Measurements from ENCODE around the gene TNK2.
A peak's percentile ranks its signal among the peaks of the same experiment; 100 is the strongest.
"Not testable (repeated sequence)": the region's sequence is repeated elsewhere in the genome, so short reads cannot be mapped to it uniquely, and the experiment has no call there.

Gene TNK2

DNA sequence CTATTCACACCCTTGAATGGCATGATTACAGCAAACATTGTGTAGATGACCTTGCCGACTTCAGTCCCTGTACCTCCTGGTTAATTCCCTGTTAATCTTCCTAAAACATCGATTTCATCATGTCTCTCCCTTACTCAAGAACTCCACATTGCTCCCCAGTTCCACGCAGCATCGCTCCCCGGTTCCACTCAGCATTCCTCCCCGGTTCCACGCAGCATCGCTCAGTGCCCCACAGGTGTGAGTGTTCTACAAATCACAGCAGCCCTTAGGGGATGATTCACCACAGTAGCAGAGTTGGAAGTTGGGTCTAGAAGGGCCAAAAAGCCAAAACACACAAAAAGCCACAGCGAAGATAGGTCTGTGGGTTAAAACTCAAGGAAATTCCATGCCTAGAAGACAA lies 8.6 kb upstream of the TNK2 start:
- no peak for DNase-seq (ENCODE audit: low read depth)

DNA sequence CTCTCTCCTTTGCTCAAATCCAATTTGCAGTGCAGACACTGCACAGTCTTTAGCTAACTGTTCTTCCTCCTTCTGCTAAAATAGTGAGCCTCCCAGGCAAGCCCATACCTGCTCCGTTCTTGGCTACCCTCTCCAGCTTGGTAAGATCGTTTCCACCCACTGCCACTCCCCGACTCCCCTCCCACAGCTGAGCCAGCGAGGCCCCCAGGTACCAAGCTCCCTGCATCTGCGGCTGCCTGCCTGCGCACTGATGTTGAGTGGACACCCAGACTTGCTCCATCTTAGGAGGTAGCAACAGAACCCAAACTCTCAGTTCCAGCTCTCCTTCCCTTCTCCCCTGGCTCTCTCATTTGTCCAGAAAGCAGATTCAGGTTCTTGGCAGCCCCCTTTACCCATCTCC lies 7.9 kb upstream of the TNK2 start:
- DNase-seq (ENCODE audit: low read depth), result no peak

DNA sequence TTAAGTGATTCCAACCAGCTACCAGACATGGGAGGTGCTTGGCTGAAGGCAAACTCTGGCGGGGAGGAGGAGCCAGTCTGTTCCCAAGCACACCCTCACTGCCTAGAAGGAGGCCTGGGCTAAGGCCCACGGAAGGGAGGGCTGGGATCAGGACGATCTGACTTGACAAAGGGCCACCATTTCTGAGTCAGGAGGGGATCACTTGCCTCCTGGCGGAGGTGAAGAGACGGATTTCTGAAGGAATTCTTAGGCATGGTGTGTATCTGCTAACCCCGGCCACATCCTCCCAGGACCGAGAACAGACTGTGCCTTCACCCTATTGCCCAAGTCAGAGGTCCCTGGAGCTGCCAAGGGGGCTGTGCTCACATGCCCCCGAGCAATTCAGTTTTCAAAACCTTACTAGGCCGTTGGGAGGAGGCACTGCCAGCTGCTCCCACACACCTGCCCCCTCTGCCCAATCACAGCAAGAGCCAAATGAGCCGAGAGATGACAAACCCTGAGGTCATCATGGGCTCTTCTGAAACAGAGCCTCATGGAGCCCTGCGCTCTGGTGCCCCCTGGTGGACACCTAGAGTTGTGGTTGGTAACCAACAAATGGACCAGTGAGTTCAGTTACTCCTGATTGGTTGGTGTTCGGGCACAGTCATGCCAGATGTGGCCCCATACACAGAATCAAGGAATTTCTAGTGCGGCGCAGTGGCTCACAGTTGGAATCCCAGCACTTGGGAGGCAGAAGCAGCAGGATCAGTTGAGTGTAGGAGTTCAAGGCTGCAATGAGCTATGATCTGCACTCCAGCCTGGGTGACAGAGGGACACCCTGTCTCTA lies 6.5 kb upstream of the TNK2 start:
- peak; percentile 90 for DNase-seq (ENCODE audit: low read depth)

DNA sequence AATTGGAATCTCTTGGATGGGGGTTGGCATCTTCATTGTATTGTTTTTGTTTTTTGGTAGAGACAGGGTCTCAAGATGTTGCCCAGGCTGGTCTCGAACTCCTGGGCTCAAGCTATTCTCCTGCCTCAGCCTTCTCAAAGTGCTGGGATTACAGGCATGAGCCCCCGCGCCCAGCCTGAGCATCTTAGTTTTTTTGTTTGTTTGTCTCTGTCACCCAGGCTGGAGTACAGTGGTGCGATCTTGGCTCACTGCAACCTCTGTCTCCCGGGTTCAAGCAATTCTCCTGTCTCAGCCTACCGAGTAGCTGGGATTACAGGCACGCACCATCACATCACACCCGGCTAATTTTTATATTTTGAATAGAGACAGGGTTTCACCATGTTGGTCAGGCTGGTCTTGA lies 5.8 kb upstream of the TNK2 start:
- not testable (repeated sequence) for DNase-seq (ENCODE audit: low read depth)

DNA sequence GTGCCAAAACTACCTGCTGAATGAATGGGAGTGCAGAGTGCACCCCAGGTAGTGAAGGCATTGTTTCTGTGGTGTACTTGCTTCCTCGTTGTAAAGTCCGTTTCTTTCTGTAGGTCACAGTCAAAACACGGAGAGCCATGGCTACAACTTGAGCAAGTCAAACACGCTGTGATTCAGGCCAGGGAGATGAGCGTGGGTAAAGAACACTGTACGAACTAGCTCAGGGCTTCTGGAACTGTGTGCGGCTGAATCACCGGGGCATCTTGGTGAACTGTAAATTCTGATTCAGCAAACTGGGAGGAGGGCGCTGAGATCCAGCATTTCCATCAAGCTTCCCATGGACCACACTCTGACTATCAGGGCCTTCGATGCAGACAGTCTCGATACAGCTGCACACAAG lies 5.0 kb upstream of the TNK2 start:
- DNase-seq (ENCODE audit: low read depth), result no peak

DNA sequence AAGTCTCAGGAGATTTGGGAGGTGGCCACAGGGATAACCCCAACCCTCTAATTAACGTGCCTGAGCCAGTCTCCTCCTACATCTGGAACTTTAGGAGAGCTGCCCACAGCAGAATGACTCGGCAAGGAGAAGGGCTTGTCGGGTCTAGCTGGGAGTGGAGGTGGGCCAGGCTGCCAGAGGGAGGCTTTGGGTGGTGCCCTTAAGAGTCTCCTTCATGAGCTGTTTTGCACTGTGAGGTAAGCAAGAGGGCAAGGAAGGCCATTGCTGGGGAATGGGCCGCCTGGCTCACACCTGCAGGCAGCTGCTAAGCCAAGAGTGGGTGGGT lies 3.6 kb upstream of the TNK2 start:
- no peak for DNase-seq (ENCODE audit: low read depth)

DNA sequence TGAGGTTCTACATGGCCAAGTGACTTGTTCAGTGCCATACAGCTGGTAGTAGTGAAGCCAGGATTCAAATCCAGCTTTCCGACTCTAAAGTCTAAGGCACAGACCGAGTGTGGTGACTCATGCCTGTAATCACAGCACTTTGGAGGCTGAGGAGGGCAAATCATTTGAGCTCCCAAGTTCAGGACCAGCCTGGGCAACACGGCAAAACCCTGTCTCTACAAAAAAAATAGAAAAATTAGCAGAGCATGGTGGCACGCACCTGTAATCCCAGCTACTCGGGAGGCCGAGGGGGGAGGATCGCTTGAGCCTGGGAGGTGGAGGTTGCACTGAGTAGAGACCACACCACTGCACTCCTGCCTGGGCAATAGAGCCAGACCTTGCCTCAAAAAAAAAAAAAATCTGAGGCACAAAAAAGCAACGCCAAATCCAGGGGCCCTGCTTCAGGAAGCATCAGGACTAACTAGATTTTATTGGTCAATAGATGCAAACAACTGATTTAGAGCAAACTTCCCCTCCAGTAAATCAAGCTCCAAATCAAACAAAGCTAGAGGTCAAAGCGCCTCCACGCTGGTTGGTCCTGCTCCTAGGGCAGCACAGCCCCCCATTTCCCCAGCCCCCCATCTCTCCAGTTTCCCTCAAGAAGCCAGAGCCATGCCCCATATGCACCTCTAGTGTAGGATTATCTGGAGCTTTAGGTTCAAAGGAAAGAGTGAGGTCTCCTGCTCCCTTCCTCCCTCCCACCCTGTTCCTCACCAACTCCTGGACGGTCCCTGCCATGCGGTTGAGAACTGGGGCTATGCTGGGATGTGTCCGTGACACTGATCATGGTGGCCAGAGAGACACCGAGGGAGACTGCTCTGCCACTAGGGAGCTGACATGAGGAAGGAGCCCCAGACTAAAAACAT lies 2.9 kb upstream of the TNK2 start:
- no peak for DNase-seq (ENCODE audit: low read depth)

DNA sequence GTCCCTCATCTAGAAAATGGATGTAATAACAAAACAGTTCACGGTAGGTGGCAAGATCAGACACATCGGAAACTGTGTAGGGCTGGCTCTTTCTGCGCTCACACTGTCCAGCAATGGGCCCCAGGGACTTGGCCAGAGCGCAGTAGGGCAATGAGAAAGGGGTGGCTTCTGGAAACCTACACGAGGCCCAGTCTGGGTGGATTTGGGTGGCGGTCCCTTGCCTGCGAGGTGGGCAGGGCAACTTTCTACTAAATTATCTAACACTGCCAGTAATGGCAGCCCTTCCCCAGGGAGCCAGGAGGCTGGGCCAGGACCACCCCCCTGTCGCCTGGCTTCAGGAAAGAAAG lies 2.1 kb upstream of the TNK2 start:
- DNase-seq (ENCODE audit: low read depth), result no peak

DNA sequence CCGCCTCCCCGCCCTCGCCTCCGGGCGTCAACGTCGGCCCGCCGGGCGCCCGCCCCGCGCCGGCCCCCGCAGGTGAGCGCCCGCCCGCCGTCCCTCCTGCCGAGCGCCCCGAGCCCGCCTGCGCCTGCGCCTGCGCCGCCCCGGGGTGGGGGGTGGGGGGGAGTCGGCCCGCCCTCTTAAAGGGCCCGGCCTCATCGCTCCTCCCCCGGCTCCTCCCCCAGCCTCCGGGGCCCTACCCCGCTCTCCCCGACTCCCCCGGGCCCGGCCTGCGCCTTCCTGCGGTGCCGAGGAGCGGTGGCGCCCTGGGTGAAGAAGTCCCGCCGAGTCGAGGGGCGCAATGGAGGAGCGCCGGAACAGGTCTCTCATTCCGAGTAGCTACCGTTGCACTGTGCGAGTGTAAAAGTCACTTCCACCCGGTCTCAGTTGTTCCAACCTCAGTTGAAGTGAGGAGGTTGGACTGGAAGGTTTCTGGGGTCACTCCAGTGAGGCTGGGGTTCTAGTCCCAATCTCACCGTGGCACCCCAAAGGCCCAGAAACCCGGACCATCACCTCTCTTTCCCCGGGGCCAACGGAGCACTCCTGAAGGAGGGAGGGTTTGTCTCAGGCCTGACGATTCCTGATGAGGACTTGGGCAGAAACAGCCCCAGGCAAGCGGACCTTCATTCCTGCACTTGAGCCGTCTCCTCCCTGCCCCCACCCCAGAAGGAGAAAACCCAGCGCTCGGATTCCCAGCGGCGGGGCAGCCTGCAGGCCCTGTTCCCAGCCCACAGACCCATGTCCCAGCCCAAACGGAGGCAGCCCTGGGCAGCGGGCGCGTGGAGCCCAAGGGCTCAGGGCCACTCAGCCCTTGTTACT lies 1.5 kb upstream of the TNK2 start:
- peak; percentile 67 for DNase-seq (ENCODE audit: low read depth)

DNA sequence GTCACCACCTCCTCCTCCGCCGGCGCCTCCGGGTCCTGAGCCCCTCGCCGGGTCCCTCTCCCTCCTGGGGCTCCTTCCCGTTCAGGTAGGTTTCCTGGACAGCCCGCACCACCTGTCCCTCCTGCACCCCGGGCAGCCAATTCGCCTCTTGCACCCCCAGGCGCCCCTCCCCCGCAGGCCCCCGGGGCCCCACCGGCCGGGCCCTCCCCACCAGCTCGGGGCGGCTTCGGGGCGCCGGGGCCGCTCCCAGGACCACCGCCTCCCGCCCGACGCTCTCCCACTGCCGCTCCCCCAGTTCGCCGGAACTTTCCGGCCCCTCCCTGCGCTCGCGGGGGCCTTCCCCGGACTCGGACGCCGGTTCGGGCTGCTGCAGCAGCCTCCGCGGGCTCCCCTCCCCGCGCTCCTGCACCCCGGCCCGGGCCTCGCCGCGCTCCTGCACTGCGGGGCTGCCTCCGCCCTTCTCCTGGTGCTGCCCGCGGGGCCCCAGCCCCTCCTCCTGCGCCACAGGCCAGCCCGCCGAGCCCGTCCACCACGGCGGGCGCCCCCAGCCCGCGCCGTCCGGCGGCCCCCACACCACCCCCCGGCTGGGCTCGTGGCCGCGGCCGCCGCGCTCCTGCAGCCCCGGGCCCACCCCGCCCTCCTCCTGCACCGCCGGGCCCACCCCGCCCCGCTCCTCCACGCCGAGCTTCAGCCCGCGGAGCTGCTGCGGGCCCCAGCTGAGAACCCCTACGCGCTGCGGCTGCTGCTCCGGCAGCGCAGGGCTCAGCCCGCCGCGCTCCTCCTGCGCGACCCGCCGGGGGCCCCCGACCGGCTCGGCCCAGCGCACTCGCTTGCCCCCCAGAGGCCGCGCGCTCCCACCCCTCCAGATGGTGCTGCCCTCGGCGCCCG lies 587 bp upstream of the TNK2 start:
- no peak for DNase-seq (ENCODE audit: low read depth)

DNA sequence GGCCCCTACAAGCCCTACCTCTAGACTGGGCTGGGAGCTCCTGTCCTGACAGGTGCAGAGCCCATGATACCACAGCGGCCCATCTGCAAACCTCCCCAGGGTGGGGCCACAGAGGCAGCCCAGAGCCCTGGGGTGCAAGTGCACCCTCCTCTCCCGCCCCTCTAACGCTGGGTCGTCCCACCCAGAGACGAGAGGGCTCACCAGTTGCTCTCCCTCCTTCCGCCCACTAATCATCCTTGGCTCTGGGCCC lies 742 bp downstream of the TNK2 start:
- no peak for DNase-seq (ENCODE audit: low read depth)

DNA sequence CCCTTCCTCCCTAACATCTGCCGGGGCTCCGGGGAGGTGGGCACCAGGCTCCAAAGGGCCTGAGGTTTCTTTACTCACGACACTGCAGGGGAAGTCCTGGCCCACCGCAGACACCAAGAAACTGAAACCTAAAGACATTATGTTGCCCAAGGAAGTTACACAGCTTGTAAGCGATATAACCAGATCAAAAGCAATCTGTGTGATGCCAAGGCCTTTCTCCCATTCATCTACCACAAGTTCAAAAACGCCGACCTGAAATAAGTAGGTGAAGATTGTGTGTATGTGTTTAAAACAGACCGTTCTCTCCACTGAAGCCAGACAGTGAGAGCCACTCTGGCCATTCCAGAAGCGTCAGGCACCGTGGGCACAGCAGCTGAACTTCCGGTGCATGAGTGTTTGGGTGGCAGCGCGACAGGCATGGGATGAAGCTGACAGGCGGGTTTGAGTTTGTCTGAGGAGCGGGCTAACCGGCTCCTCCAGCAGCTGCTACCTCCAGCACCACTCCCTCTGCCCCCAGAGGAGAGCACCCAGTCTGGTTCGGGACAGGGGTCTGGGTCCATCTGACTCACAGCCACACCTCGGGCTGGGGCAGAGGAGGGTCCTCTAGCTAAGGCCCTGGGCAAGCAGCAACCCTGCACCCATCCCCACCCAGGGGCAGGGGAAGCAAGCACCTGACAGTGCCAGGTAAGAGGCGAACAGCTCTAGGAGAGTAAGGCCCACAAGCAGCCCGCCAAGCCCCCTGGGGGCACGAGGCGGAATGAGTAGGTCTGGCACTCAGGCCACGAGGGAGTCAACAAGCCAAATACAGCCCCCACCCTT lies 1.3 kb downstream of the TNK2 start:
- peak; percentile 45 for DNase-seq (ENCODE audit: low read depth)

DNA sequence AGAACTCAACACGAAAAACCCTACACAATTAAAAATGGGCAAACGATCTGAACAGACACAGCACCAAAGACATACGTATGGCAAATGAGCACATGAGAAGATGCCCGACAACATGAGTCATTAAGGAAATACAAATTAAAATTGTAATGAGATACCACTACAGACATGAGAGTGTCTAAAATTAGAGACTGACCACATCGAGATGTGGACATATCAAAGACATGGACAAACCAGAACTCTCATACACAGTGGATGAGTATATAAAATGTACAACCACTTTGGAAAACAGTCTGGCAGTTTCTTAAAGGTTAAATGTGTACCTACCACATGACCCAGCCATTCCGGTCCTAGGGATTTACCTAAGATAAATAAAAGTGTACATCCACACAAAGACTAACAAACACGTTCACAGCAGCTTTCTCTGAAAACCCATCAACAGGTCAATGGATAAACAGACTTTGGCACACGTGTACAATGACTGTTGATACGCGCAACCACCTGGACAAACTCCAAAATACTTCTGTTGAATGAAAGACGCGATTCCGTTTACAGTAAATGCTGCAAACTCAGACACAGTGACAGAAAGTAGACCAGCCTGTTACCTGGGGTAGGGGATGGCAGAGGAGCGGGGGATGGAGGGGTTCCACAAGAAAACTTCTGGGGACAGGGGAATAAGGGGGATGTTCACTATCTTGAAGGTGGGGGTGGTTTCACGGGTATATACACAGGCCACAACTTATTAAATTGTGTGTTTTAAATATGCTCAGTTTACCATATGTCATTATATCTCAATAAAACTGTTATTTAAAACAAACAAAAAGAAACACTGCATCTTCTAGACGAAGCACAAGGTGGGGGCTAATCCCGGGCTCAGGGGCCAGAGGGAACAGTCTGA lies 2.1 kb downstream of the TNK2 start:
- no peak for DNase-seq (ENCODE audit: low read depth)

DNA sequence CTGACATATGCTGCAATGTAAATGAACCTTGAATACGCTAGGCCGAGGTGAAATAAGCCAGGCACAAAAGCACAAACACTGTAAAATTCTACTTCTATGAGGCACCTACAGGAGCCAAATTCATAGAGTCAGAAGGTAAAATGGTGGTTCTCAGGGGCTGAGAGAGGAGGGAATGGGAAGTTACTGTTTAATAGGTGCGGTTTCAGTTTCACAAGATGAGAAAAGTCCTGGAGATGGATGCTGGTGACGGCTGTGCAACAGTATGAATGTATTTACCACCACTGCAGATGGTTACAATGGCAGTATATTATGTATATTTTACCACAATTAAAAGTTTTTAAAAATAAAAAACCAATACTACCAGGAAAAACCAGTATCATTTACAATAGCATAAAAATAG lies 4.0 kb downstream of the TNK2 start:
- no peak for DNase-seq (ENCODE audit: low read depth)

DNA sequence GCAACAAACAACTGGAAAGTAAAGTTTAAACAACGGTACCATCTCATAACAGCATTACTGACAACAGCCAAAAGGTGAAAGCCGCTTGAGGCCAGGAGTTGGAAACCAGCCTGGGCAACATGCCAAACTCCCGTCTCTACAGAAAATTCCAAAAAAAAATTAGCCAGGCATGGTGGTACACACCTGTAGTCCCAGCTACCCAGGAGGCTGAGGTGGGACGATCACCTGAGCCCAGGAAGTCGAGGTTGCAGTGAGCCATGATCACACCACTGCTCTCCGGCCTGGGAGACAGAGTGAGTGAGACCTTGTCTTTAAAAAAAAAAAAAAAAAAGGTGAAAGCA lies 4.4 kb downstream of the TNK2 start:
- no peak for DNase-seq (ENCODE audit: low read depth)

DNA sequence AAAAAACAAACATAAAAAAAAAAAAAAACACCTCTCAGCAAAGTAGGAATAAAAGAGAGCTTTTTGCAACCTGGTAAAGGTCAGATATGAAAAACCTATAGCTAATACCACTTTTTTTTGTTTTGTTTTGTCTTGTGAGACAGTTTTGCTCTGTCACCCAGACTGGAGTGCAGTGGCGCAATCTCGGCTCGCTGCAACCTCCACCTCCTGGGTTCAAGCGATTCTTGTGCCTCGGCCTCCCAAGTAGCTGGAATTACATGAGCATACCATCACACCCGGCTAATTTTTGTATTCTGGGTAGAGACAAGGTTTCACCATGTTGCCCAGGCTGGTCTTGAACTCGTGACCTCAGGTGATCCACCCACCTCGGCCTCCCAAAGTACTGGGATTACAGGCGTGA lies 5.7 kb downstream of the TNK2 start:
- DNase-seq (ENCODE audit: low read depth), result not testable (repeated sequence)

DNA sequence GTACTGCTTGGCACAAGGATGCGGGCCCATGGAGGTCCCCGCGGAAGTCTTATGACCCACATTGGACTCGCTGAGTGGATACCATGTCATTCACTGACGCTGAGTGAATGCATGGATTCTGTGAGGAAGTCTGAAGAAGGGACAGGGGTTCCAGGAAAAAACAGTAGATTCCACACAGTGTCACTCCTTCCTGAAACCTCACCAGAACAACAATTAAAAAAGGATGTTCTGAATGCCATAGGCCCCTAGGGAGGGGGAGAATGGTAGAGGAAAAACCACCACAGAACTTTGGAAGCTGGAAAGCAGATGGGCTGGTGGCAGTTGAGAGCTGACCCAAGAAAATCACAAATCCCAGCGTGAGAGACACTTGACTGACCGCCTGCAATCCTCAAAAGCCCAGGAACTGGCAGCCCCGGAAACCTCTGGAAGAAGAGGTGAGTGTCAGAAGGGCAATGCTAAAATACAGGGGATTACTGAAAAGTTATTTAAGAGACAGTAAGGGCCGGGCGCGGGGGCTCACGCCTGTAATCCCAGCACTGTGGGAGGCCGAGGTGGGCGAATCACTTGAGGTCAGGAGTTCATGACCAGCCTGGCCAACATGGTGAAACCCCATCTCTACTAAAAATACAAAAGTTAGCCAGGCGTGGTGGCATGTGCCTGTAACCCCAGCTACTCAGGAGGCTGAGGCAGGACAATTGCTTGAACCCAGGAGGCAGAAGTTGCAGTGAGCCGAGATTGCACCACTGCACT lies 6.3 kb downstream of the TNK2 start:
- DNase-seq (ENCODE audit: low read depth), result not testable (repeated sequence)

DNA sequence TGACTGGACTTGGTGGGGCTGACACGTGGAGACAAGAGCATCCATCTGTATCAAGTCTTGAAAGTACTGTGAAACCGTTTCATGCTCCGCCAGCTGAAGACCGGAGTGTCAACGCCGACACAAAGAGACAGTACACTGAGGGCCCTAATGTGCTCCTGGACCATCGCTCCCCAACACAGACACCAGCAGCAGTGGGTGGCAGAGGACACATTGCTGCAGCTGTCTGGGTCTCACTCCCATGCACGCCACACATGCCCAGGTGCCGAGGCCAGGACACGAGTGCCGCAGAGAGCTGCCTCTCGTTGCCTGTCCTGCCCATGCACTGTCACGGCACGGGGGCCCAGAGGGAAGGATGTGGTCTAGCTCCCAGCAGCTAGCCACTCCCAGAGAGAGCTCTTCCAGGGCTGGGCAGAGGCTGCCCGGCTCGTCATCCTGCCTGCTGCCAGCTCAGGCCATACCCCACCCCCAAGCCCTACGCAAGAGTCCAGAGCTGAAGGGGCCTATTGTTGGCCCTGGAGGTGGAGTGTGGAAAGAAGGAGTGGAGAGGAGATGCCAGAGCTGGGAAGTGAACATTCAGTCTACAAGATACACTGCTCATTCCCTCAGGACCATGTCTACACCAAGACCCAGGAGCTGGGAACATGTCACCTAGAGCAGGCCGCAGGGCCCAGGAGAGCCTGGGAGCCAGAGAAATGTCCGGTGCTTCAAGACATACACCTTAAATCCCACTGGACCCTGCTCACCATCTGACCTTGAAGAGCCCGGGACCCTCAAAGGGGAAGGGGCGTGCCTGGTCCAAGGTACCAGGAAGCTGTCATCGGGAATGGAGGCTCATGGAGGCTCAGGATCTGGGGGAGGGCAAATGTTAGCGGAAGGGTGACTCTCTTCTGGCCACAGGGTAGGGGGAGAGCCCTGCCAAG lies 7.7 kb downstream of the TNK2 start:
- DNase-seq (ENCODE audit: low read depth), result no peak
